Fibroblast of lung (primary cell): ENCODE results near the gene MBL2.

Experiments
- EZH2 ChIP-seq: IDR thresholded peaks from 2 replicates; pipeline ENCODE4 v1.5.1; 2012; ENCODE audit warnings: low read length, control low read depth, mild to moderate bottlenecking; ENCODE audit errors: missing control alignments
- TF ChIP-seq, protein P1 (sequence below), 2 donors: IDR thresholded peaks in 1 of 2; conservative IDR thresholded peaks in 1 of 2; 1 replicate in 1 of 2; 2 replicates in 1 of 2; pipeline ENCODE4 v1.5.1; 2011 to 2012; ENCODE audit warnings: low read length in 2 of 2, control low read depth in 1 of 2, inconsistent platforms in 1 of 2, low read depth in 1 of 2, mild to moderate bottlenecking in 1 of 2

DNA sequence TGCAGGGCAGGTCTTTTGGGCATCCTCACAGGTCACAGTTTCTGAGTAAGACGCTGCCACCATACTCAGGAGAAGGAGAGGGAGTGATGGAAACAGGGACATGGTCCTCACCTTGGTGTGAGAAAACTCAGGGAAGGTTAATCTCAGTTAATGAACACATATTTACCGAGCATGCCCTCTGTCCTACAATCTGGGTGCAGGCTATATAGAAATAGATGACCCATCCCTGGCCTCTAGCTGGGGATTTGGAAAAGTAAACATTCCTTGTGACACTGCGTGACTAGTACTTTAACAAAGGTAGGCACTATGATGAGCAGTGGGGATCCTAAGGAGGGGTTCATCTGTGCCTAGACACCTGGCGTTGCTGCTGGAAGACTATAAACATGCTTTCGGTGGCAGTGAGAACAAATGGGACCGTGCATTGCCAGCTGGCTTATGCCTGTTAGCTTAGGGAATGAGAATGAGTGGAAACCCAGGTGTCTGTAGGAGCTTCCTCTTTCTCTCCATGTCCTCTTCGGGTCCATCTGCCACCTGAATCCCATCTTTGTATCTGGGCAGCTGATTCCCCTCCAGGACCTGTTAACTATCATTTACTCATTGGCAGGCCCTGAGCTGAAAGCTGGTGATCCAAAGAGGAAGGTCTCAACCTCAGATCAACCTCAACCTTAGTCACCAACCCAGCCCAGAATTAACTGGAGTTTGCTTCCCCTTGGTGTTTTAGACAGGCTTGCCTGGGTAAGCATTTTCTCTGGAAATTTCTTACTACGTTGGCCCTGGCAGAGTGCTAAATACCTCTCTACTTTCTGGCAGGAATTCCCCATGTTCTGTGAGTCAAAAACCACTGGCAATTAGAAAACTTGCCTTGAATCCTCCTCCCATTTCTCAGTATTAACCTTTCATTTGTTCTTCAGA is 794 bp downstream of the MBL2 start:
- TF ChIP-seq, protein P1, sequence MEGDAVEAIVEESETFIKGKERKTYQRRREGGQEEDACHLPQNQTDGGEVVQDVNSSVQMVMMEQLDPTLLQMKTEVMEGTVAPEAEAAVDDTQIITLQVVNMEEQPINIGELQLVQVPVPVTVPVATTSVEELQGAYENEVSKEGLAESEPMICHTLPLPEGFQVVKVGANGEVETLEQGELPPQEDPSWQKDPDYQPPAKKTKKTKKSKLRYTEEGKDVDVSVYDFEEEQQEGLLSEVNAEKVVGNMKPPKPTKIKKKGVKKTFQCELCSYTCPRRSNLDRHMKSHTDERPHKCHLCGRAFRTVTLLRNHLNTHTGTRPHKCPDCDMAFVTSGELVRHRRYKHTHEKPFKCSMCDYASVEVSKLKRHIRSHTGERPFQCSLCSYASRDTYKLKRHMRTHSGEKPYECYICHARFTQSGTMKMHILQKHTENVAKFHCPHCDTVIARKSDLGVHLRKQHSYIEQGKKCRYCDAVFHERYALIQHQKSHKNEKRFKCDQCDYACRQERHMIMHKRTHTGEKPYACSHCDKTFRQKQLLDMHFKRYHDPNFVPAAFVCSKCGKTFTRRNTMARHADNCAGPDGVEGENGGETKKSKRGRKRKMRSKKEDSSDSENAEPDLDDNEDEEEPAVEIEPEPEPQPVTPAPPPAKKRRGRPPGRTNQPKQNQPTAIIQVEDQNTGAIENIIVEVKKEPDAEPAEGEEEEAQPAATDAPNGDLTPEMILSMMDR (conservative IDR thresholded peaks at IDR 0.05 in 1 of 2, IDR thresholded peaks at IDR 0.05 in 1 of 2; ENCODE audit: low read depth in 1 of 2, low read length in 2 of 2), result no peak
- no peak for TF ChIP-seq EZH2
